H1 (cell line): ENCODE data around the gene GPR179. TPM values are rescaled to one million over a fixed set of nuclear protein-coding genes. Genes with fewer than 3 reads are reported as not detected.

ENCODE experiments used
- BACH1 ChIP-seq: IDR thresholded peaks from 2 replicates; pipeline ENCODE4 v1.6.1; 2012; ENCODE audit warnings: low read length, improper control_type of control experiment
- CBX8 ChIP-seq: fragments of 300-800, 300-1000 bp; sonication (generic); IDR thresholded peaks from 2 replicates; pipeline ENCODE4 v1.7.1; 2016; ENCODE audit warnings: low read depth, low read length, borderline replicate concordance
- CHD7 ChIP-seq: fragments of 300-600 bp; sonication (generic); IDR thresholded peaks from 2 replicates; pipeline ENCODE4 v1.7.1; 2012; ENCODE audit warnings: low read length, moderate library complexity, mild to moderate bottlenecking, inconsistent platforms; ENCODE audit not compliant: insufficient replicate concordance
- CREB1 ChIP-seq: IDR thresholded peaks from 2 replicates; pipeline ENCODE4 v1.6.1; 2012; ENCODE audit warnings: inconsistent platforms
- HDAC2 ChIP-seq, 2 experiments: fragments of 300-600 bp in 1 of 2; sonication (generic) in 1 of 2; IDR thresholded peaks; 2 replicates each; pipeline ENCODE4 v1.6.1; 2011 to 2012; ENCODE audit warnings: low read depth in 2 of 2, low read length in 2 of 2, mild to moderate bottlenecking in 2 of 2, moderate library complexity in 2 of 2, borderline replicate concordance in 1 of 2, inconsistent platforms in 1 of 2
- KDM5A ChIP-seq: fragments of 200-600 bp; IDR thresholded peaks from 2 replicates; pipeline ENCODE4 v1.7.1; 2012; ENCODE audit warnings: mild to moderate bottlenecking, low read length, inconsistent platforms, mixed read lengths
- MAX ChIP-seq: IDR thresholded peaks from 2 replicates; pipeline ENCODE4 v1.6.1; 2012; ENCODE audit warnings: inconsistent platforms
- PHF8 ChIP-seq: fragments of 200-600 bp; sonication (generic); conservative IDR thresholded peaks from 2 replicates; pipeline ENCODE4 v1.7.1; 2012; ENCODE audit warnings: low read depth, mild to moderate bottlenecking, inconsistent platforms, low read length, moderate library complexity
- SRF ChIP-seq: IDR thresholded peaks from 2 replicates; pipeline ENCODE4 v1.6.1; 2011; ENCODE audit warnings: mild to moderate bottlenecking, low read depth, low read length, moderate library complexity
- ZNF274 ChIP-seq: IDR thresholded peaks from 2 replicates; pipeline ENCODE4 v1.7.0; 2012; ENCODE audit warnings: low read length, borderline replicate concordance; ENCODE audit errors: extremely low read depth
- polyA plus RNA-seq, 7 experiments: library from polyadenylated mRNA; depleted of rRNA in 3 of 7; stranded (reverse) in 5 of 7; unstranded in 2 of 7; fragments of >200 nt in 5 of 7; fragments of 200-250 nt in 2 of 7; gene quantifications; 1 replicate in 5 of 7; 2 replicates in 1 of 7; 4 replicates in 1 of 7; pipeline versions ENCODE4 v1.2.1 to v1.2.3, GENCODE V29; 2011 to 2013; ENCODE audit warnings: missing spikeins in 2 of 7, mixed read lengths in 2 of 7
- total RNA-seq: library from RNA; stranded (reverse); fragmentation: NEBNext Ultra II Directional; extraction: Animal tissue kit (Norgen Biotek cat#: 25700); gene quantifications from 2 replicates; pipeline ENCODE4 v1.2.1, GENCODE V29; 2021

Gene GPR179
- total and polyA plus RNA-seq, 2 of the 8 experiments (the other 6 are each of a cell fraction or from before 2014, with no cell fraction given): 0.02 to 0.07 TPM

GRCh38 chr17:38351412-38352222 is 7.9 kb upstream of the GPR179 start, which contains the start of gene SOCS7 (continued):
- peak; percentile 45 to 54; a peak in 2 of 4 replicates for TF ChIP-seq HDAC2 (IDR thresholded peaks at IDR 0.05; ENCODE audit: borderline replicate concordance in 1 of 2, low read depth in 2 of 2, low read length in 2 of 2)
- peak; percentile 84 for TF ChIP-seq BACH1
- TF ChIP-seq ZNF274: no peak
- TF ChIP-seq CBX8: no peak
- no peak for TF ChIP-seq KDM5A
- peak; percentile 89 for TF ChIP-seq CREB1
- TF ChIP-seq SRF: no peak
- TF ChIP-seq MAX: peak; percentile 29; the same call in 1 of the 2 replicates
- peak; percentile 32; the same call in 1 of the 2 replicates for TF ChIP-seq PHF8
- TF ChIP-seq CHD7: no peak
